ENCODE measurements around the gene FYN. TPM values are rescaled to one million over a fixed set of nuclear protein-coding genes. Genes with fewer than 3 reads are reported as not detected.

Gene FYN
- total RNA-seq, 2 donors from 2014 or later: 55.5 to 72.5 TPM

- Histone ChIP-seq H3K9me3 (no peaks in the 10 kb centered on the region), H3K36me3 (peaks cover 7% of the 10 kb centered on the region), H3K4me3 (no peak overlapping the region), H3K4me1 (ENCODE audit: control insufficient read depth in 1 of 2, low read depth in 2 of 2) (peaks cover 13 to 33% of the 10 kb centered on the region in 2 donors), H3K27ac (no peak overlapping the region), H3K27me3 (replicated peaks; ENCODE audit: insufficient read depth) (no peaks in the 10 kb centered on the region)
- DNase-seq (ENCODE audit: low spot score) (no peak), ATAC-seq (ENCODE audit: insufficient number of reproducible peaks, low FRiP score, low read depth) (no peak)
- no peak for TF ChIP-seq CTCF (IDR thresholded peaks at IDR 0.05)
Observed at GRCh38 chr6:111677249-111677990, 195.8 kb downstream of the FYN start.

GRCh38 chr6:111676383-111676782 lies 196.9 kb downstream of the FYN start:
- Histone ChIP-seq H3K9me3 (no peaks in the 10 kb centered on the region), H3K4me1 (ENCODE audit: control insufficient read depth in 1 of 2, low read depth in 2 of 2) (peaks cover 7 to 23% of the 10 kb centered on the region in 2 donors), H3K4me3 (no peak overlapping the region), H3K36me3 (peaks cover 7% of the 10 kb centered on the region), H3K27me3 (replicated peaks; ENCODE audit: insufficient read depth) (no peaks in the 10 kb centered on the region), H3K27ac (no peak overlapping the region)
- TF ChIP-seq CTCF (IDR thresholded peaks at IDR 0.05): no peak
- ATAC-seq (ENCODE audit: insufficient number of reproducible peaks, low FRiP score, low read depth): no peak
- no peak for DNase-seq (ENCODE audit: low spot score)

GRCh38 chr6:111674883-111675282 lies 198.4 kb downstream of the FYN start:
- Histone ChIP-seq H3K9me3 (no peaks in the 10 kb centered on the region), H3K36me3 (peaks cover 7% of the 10 kb centered on the region), H3K4me1 (ENCODE audit: control insufficient read depth in 1 of 2, low read depth in 2 of 2) (peaks cover 3 to 10% of the 10 kb centered on the region in 2 donors), H3K27me3 (replicated peaks; ENCODE audit: insufficient read depth) (no peaks in the 10 kb centered on the region), H3K4me3 (no peak overlapping the region), H3K27ac (no peak overlapping the region)
- DNase-seq (ENCODE audit: low spot score): no peak
- no peak for TF ChIP-seq CTCF (IDR thresholded peaks at IDR 0.05)
- ATAC-seq (ENCODE audit: insufficient number of reproducible peaks, low FRiP score, low read depth): no peak

- no peak for TF ChIP-seq CTCF (IDR thresholded peaks at IDR 0.05)
- no peak overlapping the region for H3K27ac ChIP-seq
- peaks cover 0 to 6% of the 10 kb centered on the region in 2 donors for H3K4me1 ChIP-seq (ENCODE audit: control insufficient read depth in 1 of 2, low read depth in 2 of 2)
- no peak overlapping the region for H3K4me3 ChIP-seq
- no peaks in the 10 kb centered on the region for H3K27me3 ChIP-seq (replicated peaks; ENCODE audit: insufficient read depth)
- no peaks in the 10 kb centered on the region for H3K9me3 ChIP-seq
- ATAC-seq (ENCODE audit: insufficient number of reproducible peaks, low FRiP score, low read depth): no peak
- peaks cover 7% of the 10 kb centered on the region for H3K36me3 ChIP-seq
- DNase-seq (ENCODE audit: low spot score): no peak
Observed at GRCh38 chr6:111674413-111674812, 198.8 kb downstream of the FYN start.

GRCh38 chr6:111673937-111674336 lies 199.3 kb downstream of the FYN start:
- ATAC-seq (ENCODE audit: insufficient number of reproducible peaks, low FRiP score, low read depth): no peak
- H3K36me3 ChIP-seq: peaks cover 7% of the 10 kb centered on the region
- H3K4me1 ChIP-seq (ENCODE audit: control insufficient read depth in 1 of 2, low read depth in 2 of 2): peaks cover 0 to 2% of the 10 kb centered on the region in 2 donors
- no peaks in the 10 kb centered on the region for H3K9me3 ChIP-seq
- H3K27ac ChIP-seq: no peak overlapping the region
- H3K27me3 ChIP-seq (replicated peaks; ENCODE audit: insufficient read depth): no peaks in the 10 kb centered on the region
- no peak for TF ChIP-seq CTCF (IDR thresholded peaks at IDR 0.05)
- H3K4me3 ChIP-seq: no peak overlapping the region
- no peak for DNase-seq (ENCODE audit: low spot score)

Measured in thoracic aorta (tissue), 2 donors.